ENCODE results near the gene PIRT.

PIRT gene

GRCh38 chr17:10812674-10813073, 25.2 kb downstream of the PIRT start:
- POLR2A ChIA-PET (ENCODE audit: low non-redundant PET), result no interaction called here
- no peak overlapping the region for H3K27ac ChIP-seq
- TF ChIP-seq CTCF (conservative IDR thresholded peaks at IDR 0.05; ENCODE audit: low read depth), result no peak
- DNase-seq (ENCODE audit: low spot score), result no peak
- CTCF ChIA-PET, result no interaction called here

- TF ChIP-seq CTCF (conservative IDR thresholded peaks at IDR 0.05; ENCODE audit: low read depth), result no peak
- ChIA-PET POLR2A (ENCODE audit: low non-redundant PET) (no interaction called here), CTCF (no interaction called here)
- H3K27ac ChIP-seq, result no peak overlapping the region
- DNase-seq (ENCODE audit: low spot score), result no peak
Measured at GRCh38 chr17:10809605-10810004, 28.3 kb downstream of the PIRT start.

- DNase-seq (ENCODE audit: low spot score), result no peak
- H3K27ac ChIP-seq, result no peak overlapping the region
- ChIA-PET CTCF (no interaction called here), POLR2A (ENCODE audit: low non-redundant PET) (no interaction called here)
- no peak for TF ChIP-seq CTCF (conservative IDR thresholded peaks at IDR 0.05; ENCODE audit: low read depth)
Measured at GRCh38 chr17:10807704-10808128, 30.2 kb downstream of the PIRT start.

GRCh38 chr17:10806545-10807262, 31.2 kb downstream of the PIRT start:
- CTCF ChIA-PET, result no interaction called here
- DNase-seq (ENCODE audit: low spot score), result no peak
- no peak for TF ChIP-seq CTCF (conservative IDR thresholded peaks at IDR 0.05; ENCODE audit: low read depth)
- POLR2A ChIA-PET (ENCODE audit: low non-redundant PET), result no interaction called here
- H3K27ac ChIP-seq, result no peak overlapping the region

DNA sequence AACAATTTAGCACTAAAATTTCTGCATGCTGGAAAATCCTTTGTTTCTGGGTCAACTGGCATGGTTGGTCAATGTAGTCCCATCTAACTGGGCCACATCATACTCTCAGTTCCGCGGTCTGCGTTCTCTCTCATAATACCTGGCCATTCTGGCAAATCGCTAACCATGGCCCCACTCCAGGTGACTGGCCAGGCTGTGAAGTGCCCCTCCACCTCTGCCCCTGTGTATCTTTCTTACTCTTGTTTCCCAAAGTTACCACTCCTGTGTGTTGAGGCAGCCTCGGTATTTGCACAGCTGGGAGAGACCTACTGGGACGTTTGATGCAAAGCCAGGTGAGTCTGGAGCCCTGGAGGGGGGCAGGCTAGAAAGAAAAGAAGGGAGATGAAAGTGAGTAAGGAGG, 32.0 kb downstream of the PIRT start:
- DNase-seq (ENCODE audit: low spot score), result no peak
- no peak overlapping the region for H3K27ac ChIP-seq
- ChIA-PET CTCF (no interaction called here), POLR2A (ENCODE audit: low non-redundant PET) (no interaction called here)
- TF ChIP-seq CTCF (conservative IDR thresholded peaks at IDR 0.05; ENCODE audit: low read depth), result no peak

DNA sequence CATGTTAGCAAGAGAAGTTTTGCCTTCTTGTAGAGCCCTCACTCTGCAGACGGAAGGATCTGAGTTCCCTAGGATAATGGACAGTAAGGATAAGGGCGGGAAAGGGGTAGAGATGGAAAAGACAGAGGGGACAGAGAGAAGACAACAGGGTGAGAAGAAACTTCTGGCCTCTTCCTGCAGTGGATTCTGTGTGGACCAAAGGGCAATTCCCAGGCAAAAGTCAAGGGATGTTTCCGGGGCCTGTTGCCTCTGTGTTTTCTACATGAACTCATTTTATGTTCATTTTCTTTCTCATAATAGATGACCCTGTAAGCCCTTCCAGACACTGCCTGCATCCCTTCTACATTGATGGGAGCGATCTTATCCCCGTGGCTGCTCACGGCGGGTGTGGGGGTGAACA, 33.3 kb downstream of the PIRT start:
- DNase-seq (ENCODE audit: low spot score), result no peak
- POLR2A ChIA-PET (ENCODE audit: low non-redundant PET), result no interaction called here
- TF ChIP-seq CTCF (conservative IDR thresholded peaks at IDR 0.05; ENCODE audit: low read depth), result no peak
- no peak overlapping the region for H3K27ac ChIP-seq
- CTCF ChIA-PET, result no interaction called here
